NB4 (cell line): ENCODE measurements around the gene C17orf100.
A peak's percentile ranks its signal among the peaks of the same experiment; 100 is the strongest.

Experiments used
- DNase-seq: peaks from one replicate; pipeline ENCODE4 v3.0.0; 2010; ENCODE audit warnings: low read depth
- H3K4me3 ChIP-seq: one replicate; pipeline ENCODE4 v1.5.1; 2011; ENCODE audit warnings: mild to moderate bottlenecking, low read depth, low read length, moderate library complexity
- CTCF ChIP-seq: IDR thresholded peaks from one replicate; pipeline ENCODE4 v1.5.1; 2012; ENCODE audit warnings: low read depth, low read length
- MAX ChIP-seq: IDR thresholded peaks from 2 replicates; pipeline ENCODE4 v1.6.1; 2011; ENCODE audit warnings: low read depth, low read length
- MYC ChIP-seq: IDR thresholded peaks from 2 replicates; pipeline ENCODE4 v1.6.1; 2011; ENCODE audit warnings: low read depth, low read length
- POLR2A ChIP-seq: IDR thresholded peaks from 2 replicates; pipeline ENCODE4 v1.6.1; 2011; ENCODE audit warnings: mild to moderate bottlenecking; ENCODE audit not compliant: insufficient read length; ENCODE audit errors: extremely low read depth

Gene C17orf100

GRCh38 chr17:6651354-6651918 lies at the start of gene C17orf100, which contains the start of gene MED31:
Gene C17orf100, plus strand, starts transcription at chr17:6651762. Its CDS starts 152 bp downstream, at chr17:6651914.
Gene MED31, minus strand, starts transcription at chr17:6651605. Its CDS starts 77 bp downstream, at chr17:6651528.
- DNase-seq = peak; percentile 89
- H3K4me3 ChIP-seq = peak within 1 kb of the TSS; percentile 98
- peak; percentile 56 for TF ChIP-seq POLR2A
- 0 out of 2 replicates have a peak, but pooled peaks have one; percentile 15 for TF ChIP-seq MAX
- no peak for TF ChIP-seq CTCF

- TF ChIP-seq MYC (no peak), POLR2A (no peak), MAX (no peak), CTCF (no peak)
- H3K4me3 ChIP-seq = no peak overlapping the region
- DNase-seq = no peak
Measured at GRCh38 chr17:6602141-6602540, 49.4 kb upstream of the C17orf100 start.

GRCh38 chr17:6603744-6604325 lies 47.7 kb upstream of the C17orf100 start:
- DNase-seq = no peak
- no peak overlapping the region for H3K4me3 ChIP-seq
- TF ChIP-seq POLR2A (no peak), MYC (no peak), MAX (no peak)

- TF ChIP-seq POLR2A (no peak), CTCF (no peak), MYC (no peak), MAX (no peak)
- DNase-seq = no peak
- no peak overlapping the region for H3K4me3 ChIP-seq
Measured at GRCh38 chr17:6605142-6605541, 46.4 kb upstream of the C17orf100 start.

- H3K4me3 ChIP-seq = no peak overlapping the region
Measured at GRCh38 chr17:6608321-6608720, 43.2 kb upstream of the C17orf100 start.

More at GRCh38 chr17:6608321-6608720, 43.2 kb upstream of the C17orf100 start:
- TF ChIP-seq MYC (no peak), MAX (no peak), POLR2A (no peak), CTCF (no peak)
- DNase-seq = no peak
